GM12891 (cell line): Measurements from ENCODE around the gene HS6ST3.

ENCODE experiments used
- POLR2A ChIP-seq: IDR thresholded peaks from 2 replicates; pipeline ENCODE4 v1.6.1; 2011; ENCODE audit warnings: low read depth, low read length, control low read depth
- SPI1 ChIP-seq: IDR thresholded peaks from 2 replicates; pipeline ENCODE4 v1.6.1; 2011; ENCODE audit warnings: low read depth, low read length, control low read depth
- TAF1 ChIP-seq: IDR thresholded peaks from 2 replicates; pipeline ENCODE4 v1.6.1; 2011; ENCODE audit warnings: low read depth, low read length, control low read depth

GRCh38 chr13:96792736-96793403 lies 703.0 kb downstream of the HS6ST3 start:
- TF ChIP-seq POLR2A (no peak), TAF1 (no peak), SPI1 (no peak)
